ENCODE measurements around the gene CREG2.

Gene CREG2

DNA sequence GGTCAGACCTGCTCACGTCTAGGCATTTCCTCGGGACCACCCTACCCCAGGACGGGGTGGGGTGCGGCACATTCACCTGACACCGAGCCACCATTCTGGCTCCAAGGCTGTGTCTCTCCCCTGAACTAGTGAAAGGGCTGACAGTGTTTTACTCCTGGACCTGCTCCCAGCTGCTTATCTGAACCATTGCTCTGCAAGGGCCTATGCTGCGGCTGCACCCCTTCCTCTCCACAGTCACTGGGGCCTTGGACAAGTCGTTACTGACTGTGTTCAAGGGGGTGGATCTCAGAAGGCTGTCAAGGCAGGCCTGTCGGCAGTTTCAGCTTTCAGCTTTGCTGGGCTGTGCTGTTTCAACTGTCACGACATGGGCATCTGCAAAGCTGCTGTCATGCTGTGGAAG, 11.7 kb downstream of the CREG2 start:
- Histone ChIP-seq H3K4me1 (peaks cover 11 to 47% (median 35%) of the 10 kb centered on the region in 10 experiments), H3K9ac (no peak overlapping the region), H3K4me3 (no peak overlapping the region), H3K4me2 (peak overlapping the region in 10 of 11 experiments; percentile 1 to 60 (median 15); a peak in 11 of 22 replicates), H4K20me1 (no peaks in the 10 kb centered on the region), H3K27me3 (no peaks in the 10 kb centered on the region), H3K9me3 (replicated peaks in 1 of 11) (peaks cover 5 to 12% (median 8%) of the 10 kb centered on the region in 11 experiments; a peak in 16 of 22 replicates), H3K27ac (no peak overlapping the region; a peak in 1 of 22 replicates), H3K36me3 (no peaks in the 10 kb centered on the region)
- no peak for TF ChIP-seq Cebpa-rat (IDR thresholded peaks at IDR 0.05)

DNA sequence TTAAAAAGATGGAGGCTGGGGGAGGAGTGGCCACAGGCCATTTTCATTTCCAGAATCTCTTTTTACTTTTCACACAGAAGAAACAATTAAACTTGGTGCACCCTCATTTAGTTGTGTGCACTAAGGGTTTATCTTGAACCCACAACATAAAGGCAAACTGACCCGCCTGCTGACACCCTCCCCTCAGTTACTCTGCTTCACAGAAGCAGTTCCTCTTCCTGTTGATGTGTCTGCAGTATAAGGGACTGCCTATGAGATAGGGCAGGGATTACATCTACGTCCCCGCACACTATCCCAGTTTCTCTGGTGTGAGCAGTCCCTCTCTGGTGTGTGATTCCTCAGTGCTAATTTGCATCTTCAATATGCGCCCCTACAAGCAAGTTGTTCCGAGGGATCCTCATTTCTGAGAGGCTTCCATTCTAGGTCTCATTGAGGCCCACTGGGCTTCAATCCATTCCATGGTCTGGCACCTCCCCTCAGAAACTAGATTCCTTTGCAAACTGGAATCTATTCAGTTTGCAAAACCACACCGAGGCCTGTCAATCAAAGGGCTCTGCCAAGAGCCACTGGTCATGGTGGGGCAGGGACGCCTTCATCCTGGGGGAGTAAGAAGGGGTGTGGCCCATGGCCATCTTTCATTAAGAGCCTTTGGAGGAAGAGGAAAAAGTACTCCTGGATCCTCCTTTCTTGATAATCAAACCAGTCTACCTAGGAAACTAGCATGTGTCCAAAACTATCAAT, 12.3 kb downstream of the CREG2 start:
- Histone ChIP-seq H3K27me3 (no peaks in the 10 kb centered on the region), H3K9ac (no peak overlapping the region), H4K20me1 (no peaks in the 10 kb centered on the region), H3K9me3 (replicated peaks in 1 of 11) (peaks cover 5 to 12% (median 8%) of the 10 kb centered on the region in 11 experiments; a peak in 16 of 22 replicates), H3K4me2 (peak overlapping the region in 5 of 11 experiments; percentile 21 to 60 (median 44); a peak in 8 of 22 replicates), H3K4me3 (no peak overlapping the region), H3K36me3 (no peaks in the 10 kb centered on the region), H3K4me1 (peaks cover 4 to 40% (median 28%) of the 10 kb centered on the region in 10 experiments), H3K27ac (no peak overlapping the region)
- TF ChIP-seq Cebpa-rat (IDR thresholded peaks at IDR 0.05): no peak

DNA sequence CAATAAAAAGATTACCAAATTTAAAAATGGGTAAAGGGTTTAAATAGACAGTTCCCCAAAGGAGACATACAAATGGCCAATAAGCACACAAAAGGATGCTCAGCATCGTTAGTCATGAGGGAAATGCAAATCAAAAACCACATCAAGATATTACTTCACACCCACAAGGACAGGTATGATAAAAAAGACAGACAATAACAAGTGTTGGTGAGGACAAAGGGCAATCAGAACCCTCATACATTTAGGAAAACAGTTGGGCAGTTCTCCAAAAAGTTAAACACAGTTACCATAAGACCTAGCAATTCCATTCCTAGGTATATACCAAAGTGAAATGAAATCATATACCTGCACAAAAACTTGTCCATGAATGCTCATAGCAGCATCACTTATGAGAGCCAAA, 14.5 kb downstream of the CREG2 start:
- no peak overlapping the region for H3K4me3 ChIP-seq
- H3K9ac ChIP-seq: no peak overlapping the region
- TF ChIP-seq Cebpa-rat (IDR thresholded peaks at IDR 0.05): no peak
- peaks cover 0 to 34% (median 21%) of the 10 kb centered on the region in 10 experiments; a peak in 15 of 20 replicates for H3K4me1 ChIP-seq
- H4K20me1 ChIP-seq: no peaks in the 10 kb centered on the region
- no peaks in the 10 kb centered on the region for H3K27me3 ChIP-seq
- peaks cover 5 to 12% (median 8%) of the 10 kb centered on the region in 11 experiments; a peak in 16 of 22 replicates for H3K9me3 ChIP-seq (replicated peaks in 1 of 11)
- no peaks in the 10 kb centered on the region for H3K36me3 ChIP-seq
- no peak overlapping the region for H3K4me2 ChIP-seq
- no peak overlapping the region for H3K27ac ChIP-seq

DNA sequence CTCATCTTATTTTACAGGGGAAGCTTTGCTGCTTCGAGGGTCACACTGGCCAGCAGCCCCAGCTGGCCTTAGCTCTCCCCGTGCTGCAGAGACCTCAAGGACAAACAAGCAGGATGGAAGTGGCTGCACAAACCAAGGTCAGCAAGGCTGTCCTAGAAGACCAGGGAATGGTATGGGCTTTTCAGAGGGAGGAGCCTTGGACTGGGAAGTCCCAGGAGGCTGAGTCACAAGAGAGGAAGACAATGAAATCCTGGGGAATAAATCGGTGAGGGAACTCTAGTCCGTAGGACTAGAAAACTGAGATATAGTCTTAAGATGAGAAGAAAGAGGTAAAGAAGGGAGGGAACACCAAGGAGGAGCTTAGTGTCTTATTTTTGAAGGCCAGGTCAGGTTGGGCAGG, 15.7 kb downstream of the CREG2 start:
- no peak for TF ChIP-seq Cebpa-rat (IDR thresholded peaks at IDR 0.05)
- Histone ChIP-seq H3K27ac (no peak overlapping the region), H3K9me3 (replicated peaks in 1 of 11) (peaks cover 5 to 12% (median 8%) of the 10 kb centered on the region in 11 experiments; a peak in 16 of 22 replicates), H3K9ac (no peak overlapping the region), H3K36me3 (no peaks in the 10 kb centered on the region), H3K4me3 (no peak overlapping the region), H3K27me3 (no peaks in the 10 kb centered on the region), H3K4me2 (no peak overlapping the region), H3K4me1 (peaks cover 0 to 25% (median 19%) of the 10 kb centered on the region in 10 experiments; a peak in 15 of 20 replicates), H4K20me1 (no peaks in the 10 kb centered on the region)

DNA sequence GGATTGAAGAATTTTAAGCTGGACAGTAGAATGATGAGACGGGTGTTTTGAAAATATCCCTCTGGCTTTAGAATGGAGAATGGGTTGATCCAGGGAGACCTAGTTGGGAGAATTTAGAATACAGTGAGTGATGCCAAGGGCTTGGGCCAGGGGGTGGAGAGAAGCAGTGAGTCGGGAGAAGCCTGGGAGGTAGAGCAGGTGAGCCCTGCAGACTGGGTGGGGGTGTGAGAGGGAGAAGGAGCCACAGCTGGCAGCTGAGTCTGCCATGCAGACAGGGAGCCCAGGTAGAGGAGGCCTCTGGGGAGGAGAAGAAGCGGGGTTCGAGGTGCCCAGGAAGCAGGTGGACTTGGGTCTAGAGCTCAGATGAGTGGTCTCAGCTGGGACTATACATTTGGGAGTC, 18.2 kb downstream of the CREG2 start:
- peaks cover 0 to 8% (median 0%) of the 10 kb centered on the region in 10 experiments; a peak in 2 of 20 replicates for H3K4me1 ChIP-seq
- H3K9ac ChIP-seq: no peak overlapping the region
- no peak overlapping the region for H3K4me3 ChIP-seq
- H3K27ac ChIP-seq: no peak overlapping the region
- H3K36me3 ChIP-seq: no peaks in the 10 kb centered on the region
- H4K20me1 ChIP-seq: no peaks in the 10 kb centered on the region
- TF ChIP-seq Cebpa-rat (IDR thresholded peaks at IDR 0.05): no peak
- H3K4me2 ChIP-seq: no peak overlapping the region
- no peaks in the 10 kb centered on the region for H3K27me3 ChIP-seq
- peaks cover 5 to 12% (median 8%) of the 10 kb centered on the region in 11 experiments; a peak in 16 of 22 replicates for H3K9me3 ChIP-seq (replicated peaks in 1 of 11)

DNA sequence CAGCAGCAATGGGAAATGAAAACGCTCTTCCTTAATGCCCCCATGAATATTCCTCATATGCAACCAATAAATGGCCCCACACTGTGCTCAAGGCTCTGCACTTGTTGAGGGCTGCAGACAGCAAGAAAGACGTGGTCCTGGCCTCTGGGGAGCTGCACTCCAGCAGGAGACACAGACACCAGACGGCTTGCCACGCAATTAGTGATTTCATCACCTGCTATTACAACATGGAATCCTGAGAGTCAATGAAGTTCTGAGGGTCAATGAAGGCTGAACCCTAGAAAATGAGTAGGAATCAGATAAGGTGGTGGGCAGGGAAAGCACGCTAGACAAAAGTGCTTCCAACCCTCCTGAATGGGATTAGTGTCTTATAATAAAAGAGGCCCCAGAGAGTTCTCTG, 18.9 kb downstream of the CREG2 start:
- Histone ChIP-seq H3K27me3 (no peaks in the 10 kb centered on the region), H3K9ac (no peak overlapping the region), H3K36me3 (no peaks in the 10 kb centered on the region), H3K27ac (no peak overlapping the region), H3K4me1 (peaks cover 0 to 8% (median 0%) of the 10 kb centered on the region in 10 experiments; a peak in 2 of 20 replicates), H3K9me3 (replicated peaks in 1 of 11) (peaks cover 5 to 10% (median 8%) of the 10 kb centered on the region in 11 experiments; a peak in 16 of 22 replicates), H4K20me1 (no peaks in the 10 kb centered on the region), H3K4me2 (no peak overlapping the region), H3K4me3 (no peak overlapping the region)
- no peak for TF ChIP-seq Cebpa-rat (IDR thresholded peaks at IDR 0.05)

DNA sequence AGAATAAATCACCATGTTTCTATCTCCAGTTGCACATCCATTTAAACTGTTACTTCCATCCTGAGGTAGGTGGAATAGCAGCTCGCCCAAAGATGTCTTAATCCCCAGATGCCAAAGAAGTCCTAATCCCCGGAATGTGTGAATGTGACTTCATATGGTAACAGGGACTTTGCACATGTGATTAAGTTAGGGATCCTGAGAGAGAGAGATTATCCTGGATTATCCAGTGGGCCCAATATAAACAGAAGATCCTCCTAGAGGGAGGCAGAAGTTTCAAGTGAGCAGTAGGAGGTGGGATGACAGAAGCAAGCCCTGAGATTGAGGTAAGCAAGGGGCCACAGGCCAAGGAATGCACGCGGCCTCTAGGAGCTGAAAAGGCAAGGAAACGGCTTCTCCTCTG, 19.8 kb downstream of the CREG2 start:
- H3K4me1 ChIP-seq: peaks cover 0 to 10% (median 0%) of the 10 kb centered on the region in 10 experiments; a peak in 4 of 20 replicates
- H3K9ac ChIP-seq: no peak overlapping the region
- H3K4me3 ChIP-seq: no peak overlapping the region
- H3K4me2 ChIP-seq: no peak overlapping the region
- H4K20me1 ChIP-seq: no peaks in the 10 kb centered on the region
- no peaks in the 10 kb centered on the region for H3K36me3 ChIP-seq
- H3K9me3 ChIP-seq (replicated peaks in 1 of 11): peaks cover 0 to 4% (median under 1%) of the 10 kb centered on the region in 11 experiments; a peak in 7 of 22 replicates
- H3K27ac ChIP-seq: no peak overlapping the region
- H3K27me3 ChIP-seq: no peaks in the 10 kb centered on the region
- no peak for TF ChIP-seq Cebpa-rat (IDR thresholded peaks at IDR 0.05)

DNA sequence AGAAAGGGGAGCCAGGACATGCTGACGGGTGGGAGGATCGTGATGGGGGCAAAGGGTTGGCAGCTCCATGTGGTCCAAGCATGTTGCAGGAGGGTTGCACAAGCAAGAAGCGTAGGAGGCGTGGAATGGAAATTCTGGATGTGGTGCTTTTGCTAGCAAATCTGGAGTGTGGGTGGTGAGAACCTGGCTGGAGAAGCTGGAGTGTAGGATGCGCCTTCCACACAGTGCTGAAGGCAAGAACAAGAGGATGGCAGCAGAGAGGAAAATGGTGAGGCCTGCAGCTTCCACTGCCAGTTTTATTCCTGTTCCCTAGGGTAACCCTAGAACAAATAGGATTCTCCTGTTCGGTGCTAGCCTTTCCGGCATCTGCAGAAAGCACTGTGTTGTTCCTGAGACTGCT, 22.4 kb downstream of the CREG2 start:
- no peaks in the 10 kb centered on the region for H3K27me3 ChIP-seq
- no peak overlapping the region for H3K27ac ChIP-seq
- no peak for TF ChIP-seq Cebpa-rat (IDR thresholded peaks at IDR 0.05)
- H4K20me1 ChIP-seq: no peaks in the 10 kb centered on the region
- H3K4me3 ChIP-seq: no peak overlapping the region
- peaks cover 0 to 24% (median 11%) of the 10 kb centered on the region in 10 experiments; a peak in 18 of 20 replicates for H3K4me1 ChIP-seq
- no peaks in the 10 kb centered on the region for H3K36me3 ChIP-seq
- no peak overlapping the region for H3K9ac ChIP-seq
- no peak overlapping the region for H3K4me2 ChIP-seq
- H3K9me3 ChIP-seq (replicated peaks in 1 of 11): no peaks in the 10 kb centered on the region

DNA sequence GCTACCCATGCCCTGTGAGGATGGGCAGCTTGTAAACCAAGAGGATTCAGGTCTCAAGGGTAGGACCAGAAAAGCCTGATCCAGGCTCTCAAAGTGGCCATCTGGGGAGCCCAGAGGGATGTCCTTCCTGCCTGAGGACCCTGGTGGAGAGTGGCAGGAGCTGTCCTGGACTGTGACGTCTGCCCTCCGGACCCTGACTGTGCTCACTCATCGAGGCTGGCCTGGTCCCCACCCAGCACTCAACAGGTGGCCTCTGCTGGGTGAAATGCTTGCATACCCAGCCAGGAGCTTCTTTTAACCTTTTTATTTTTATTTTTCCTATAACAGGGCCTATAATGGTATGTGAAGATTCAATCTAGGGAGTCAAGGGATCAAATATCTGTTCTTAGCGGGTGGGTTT, 24.5 kb downstream of the CREG2 start:
- Histone ChIP-seq H3K4me3 (no peak overlapping the region), H3K27me3 (no peaks in the 10 kb centered on the region), H3K9me3 (replicated peaks in 1 of 11) (no peaks in the 10 kb centered on the region), H3K4me2 (no peak overlapping the region), H3K27ac (0 out of 22 replicates have a peak overlapping the region, but pooled peaks of 1 of the 11 experiments have one; percentile 56), H3K36me3 (no peaks in the 10 kb centered on the region), H3K9ac (no peak overlapping the region), H4K20me1 (no peaks in the 10 kb centered on the region), H3K4me1 (peaks cover 0 to 24% (median 11%) of the 10 kb centered on the region in 10 experiments; a peak in 18 of 20 replicates)
- TF ChIP-seq Cebpa-rat (IDR thresholded peaks at IDR 0.05): no peak

Data from BLaER1 treated with 17β-estradiol and CSF1 and Interleukin-3, amounts not matched to agents 10 nM and 100 nM (cell line).